Esophagus muscularis mucosa (tissue), 4 donors: ENCODE measurements around the gene NR3C2.

Experiments
- CTCF ChIP-seq, 3 experiments: fragments of 200-600 bp in 2 of 3; fragments of 450-650 bp in 1 of 3; sonication (generic) in 2 of 3; IDR thresholded peaks; one replicate each; pipeline ENCODE4 v1.5.1; 2017 to 2019; ENCODE audit warnings: antibody characterized with exemption in 3 of 3, mild to moderate bottlenecking in 2 of 3, moderate library complexity in 1 of 3
- EP300 ChIP-seq: sonication (generic); formaldehyde crosslinking; IDR thresholded peaks from one replicate; pipeline ENCODE4 v1.6.1; 2017; ENCODE audit warnings: antibody characterized with exemption
- POLR2A ChIP-seq: fragments of 450-650 bp; IDR thresholded peaks from one replicate; pipeline ENCODE4 v1.6.1; 2017; ENCODE audit warnings: antibody characterized with exemption, moderate library complexity, mild to moderate bottlenecking, low read depth
- POLR2AphosphoS5 ChIP-seq, 2 donors: sonication (generic); formaldehyde crosslinking; IDR thresholded peaks; one replicate each; pipeline ENCODE4 v1.6.1; 2017; ENCODE audit warnings: antibody characterized with exemption in 2 of 2

- TF ChIP-seq CTCF (IDR thresholded peaks at IDR 0.05) (no peak), POLR2A (no peak), POLR2AphosphoS5 (IDR thresholded peaks at IDR 0.05) (no peak), EP300 (no peak)
Observed at GRCh38 chr4:148059617-148060180, 382.5 kb downstream of the NR3C2 start.
